ENCODE measurements around the gene GPNMB.
"Not testable (repeated sequence)": the region's sequence is repeated elsewhere in the genome, so short reads cannot be mapped to it uniquely, and the experiment has no call there.

The GPNMB gene

DNA sequence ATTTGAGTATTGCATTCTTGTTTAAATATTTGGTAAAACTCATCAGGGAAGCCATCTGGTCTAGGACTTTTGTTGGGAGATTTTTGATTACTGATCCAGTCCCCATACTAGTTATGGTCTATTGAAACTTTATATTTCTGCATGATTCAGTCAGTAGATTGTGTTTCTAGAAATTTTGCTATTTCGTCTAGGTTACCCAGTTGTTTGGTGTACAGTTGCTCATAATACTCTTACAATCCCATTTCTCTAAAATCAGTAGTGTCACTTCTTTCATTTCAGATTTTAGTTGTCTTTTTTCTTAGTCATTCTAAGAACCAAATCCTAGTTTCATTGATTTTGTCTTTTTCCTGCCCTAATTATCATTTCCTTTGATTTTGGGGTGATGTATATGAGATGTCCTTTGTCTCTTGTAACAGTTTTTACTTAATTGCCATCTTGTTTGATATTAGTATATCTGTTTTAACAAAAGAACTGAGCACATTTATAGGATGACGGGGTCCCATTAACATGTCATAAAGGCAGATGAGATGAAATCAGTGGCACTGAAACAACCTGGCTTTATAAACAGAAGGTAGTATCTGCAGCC is 60.5 kb downstream of the GPNMB start:
- DNase-seq (ENCODE audit: low read depth) = no peak

DNA sequence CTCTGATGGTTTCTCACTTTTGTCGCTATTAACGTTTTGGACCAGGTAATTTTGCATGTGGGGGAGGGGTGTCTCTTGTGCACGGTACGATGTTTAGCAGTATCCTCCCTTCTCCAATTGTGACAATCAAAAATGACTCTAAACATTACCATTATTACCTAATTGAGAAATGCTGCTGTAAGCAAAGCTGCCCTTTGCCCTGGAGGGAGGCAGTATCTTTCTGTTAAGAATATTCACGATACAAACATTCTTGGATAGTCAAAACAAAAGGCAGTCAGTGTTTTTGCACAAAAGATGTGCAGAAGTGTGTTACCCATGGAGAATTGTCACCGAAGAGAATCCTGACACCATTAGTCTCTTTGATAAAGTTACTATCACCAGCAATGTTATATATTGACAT is 62.2 kb downstream of the GPNMB start:
- no peak for DNase-seq (ENCODE audit: low read depth)

DNA sequence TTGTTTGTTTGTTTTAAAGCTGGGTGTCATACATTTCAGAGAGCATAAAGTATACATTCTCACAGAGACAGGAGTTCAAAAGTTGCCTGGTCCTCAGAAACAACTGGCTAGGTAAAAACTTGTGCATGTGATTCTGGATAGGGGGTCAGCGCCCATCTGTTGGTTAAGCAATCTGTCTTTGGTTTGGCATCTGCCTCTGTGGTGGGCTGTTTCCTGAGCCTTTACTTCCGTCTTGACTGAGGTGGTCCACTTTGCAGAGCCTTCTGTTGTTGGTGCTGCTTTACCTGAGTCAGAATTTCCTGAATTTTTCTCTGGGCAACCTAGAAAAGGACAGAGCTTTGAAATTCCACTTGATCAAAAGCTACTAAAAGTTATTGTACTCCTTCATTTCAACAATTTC is 65.6 kb downstream of the GPNMB start:
- DNase-seq (ENCODE audit: low read depth) = not testable (repeated sequence)

GRCh38 chr7:23315366-23315765 is 68.8 kb downstream of the GPNMB start:
- DNase-seq (ENCODE audit: low read depth) = no peak

All from GM04504 (cell line).